ENCODE results near the gene MT1F. TPM values are rescaled to one million over a fixed set of nuclear protein-coding genes. Genes with fewer than 3 reads are reported as not detected.
A peak's percentile ranks its signal among the peaks of the same experiment; 100 is the strongest.

MT1F gene
- total RNA-seq, 3 donors from 2014 or later = 6.1 to 35.5 (median 27.8) TPM

GRCh38 chr16:56637814-56638750 lies 19.7 kb upstream of the MT1F start, which contains the start of gene MT1A:
TSS of gene MT1A (plus strand) at chr16:56638666. CDS start at chr16:56638739, 73 bp downstream.
- no peaks in the 10 kb centered on the region for H3K36me3 ChIP-seq (ENCODE audit: low read depth)
- peak; percentile 88 for ATAC-seq
- peak; percentile 87 to 89 (median 89) for DNase-seq
- peaks cover 18% of the 10 kb centered on the region for H3K4me1 ChIP-seq (ENCODE audit: low read depth)
- H3K4me3 ChIP-seq = no peak within 1 kb of the TSS
- no peaks in the 10 kb centered on the region for H3K9me3 ChIP-seq
- TF ChIP-seq CTCF (IDR thresholded peaks at IDR 0.05) = no peak
- intact Hi-C loops (cut with DNase I, micrococcal nuclease) = no loop called here

GRCh38 chr16:56639045-56639444 lies 18.7 kb upstream of the MT1F start:
- H3K4me3 ChIP-seq = no peak overlapping the region
- DNase-seq = peak in 1 of 3 donors; percentile 49
- no peak for TF ChIP-seq CTCF (IDR thresholded peaks at IDR 0.05)
- H3K4me1 ChIP-seq (ENCODE audit: low read depth) = peaks cover 27% of the 10 kb centered on the region
- ATAC-seq = peak; percentile 10
- intact Hi-C loops (cut with DNase I, micrococcal nuclease) = no loop called here
- H3K9me3 ChIP-seq = no peaks in the 10 kb centered on the region
- H3K36me3 ChIP-seq (ENCODE audit: low read depth) = no peaks in the 10 kb centered on the region

- Histone ChIP-seq H3K36me3 (ENCODE audit: low read depth) (no peaks in the 10 kb centered on the region), H3K9me3 (no peaks in the 10 kb centered on the region), H3K4me3 (no peak overlapping the region), H3K4me1 (ENCODE audit: low read depth) (peaks cover 26% of the 10 kb centered on the region)
- intact Hi-C loops (cut with DNase I, micrococcal nuclease) = no loop called here
- TF ChIP-seq CTCF (IDR thresholded peaks at IDR 0.05) = no peak
- DNase-seq (no peak), ATAC-seq (no peak)
Observed at GRCh38 chr16:56640076-56640475, 17.7 kb upstream of the MT1F start.

GRCh38 chr16:56641166-56641565 lies 16.6 kb upstream of the MT1F start:
- no peak overlapping the region for H3K4me3 ChIP-seq
- H3K36me3 ChIP-seq (ENCODE audit: low read depth) = no peaks in the 10 kb centered on the region
- ATAC-seq (no peak), DNase-seq (no peak)
- no peaks in the 10 kb centered on the region for H3K9me3 ChIP-seq
- peaks cover 22% of the 10 kb centered on the region for H3K4me1 ChIP-seq (ENCODE audit: low read depth)
- intact Hi-C loops (cut with DNase I, micrococcal nuclease) = no loop called here
- no peak for TF ChIP-seq CTCF (IDR thresholded peaks at IDR 0.05)

- peak; percentile 51 for TF ChIP-seq CTCF (IDR thresholded peaks at IDR 0.05)
- DNase-seq (peak; percentile 90 to 93 (median 92)), ATAC-seq (peak; percentile 95)
- Histone ChIP-seq H3K36me3 (ENCODE audit: low read depth) (no peaks in the 10 kb centered on the region), H3K4me3 (no peak overlapping the region), H3K9me3 (no peaks in the 10 kb centered on the region), H3K4me1 (ENCODE audit: low read depth) (peaks cover 30% of the 10 kb centered on the region)
- intact Hi-C loops (cut with DNase I, micrococcal nuclease) = no loop called here
Observed at GRCh38 chr16:56643080-56643778, 14.5 kb upstream of the MT1F start.

Data from mucosa of descending colon (tissue), 3 donors.